Mucosa of descending colon (tissue), 3 donors: ENCODE measurements around the gene SASH1. TPM values are rescaled to one million over a fixed set of nuclear protein-coding genes. Genes with fewer than 3 reads are reported as not detected.

Source experiments
- ATAC-seq: fragments of 200-7000 bp; cut with Tn5 transposase; one replicate; pipeline ENCODE4 v1.9.1; 2020; ENCODE audit warnings: mild to moderate bottlenecking, moderate library complexity
- DNase-seq, 3 donors: peaks; one replicate each; pipeline ENCODE4 v3.0.0-alpha.2; 2020
- H3K36me3 ChIP-seq: fragments of 200-600 bp; one replicate; pipeline ENCODE4 v1.8.0; 2021; ENCODE audit warnings: low read depth, mild to moderate bottlenecking
- H3K4me1 ChIP-seq: fragments of 200-600 bp; one replicate; pipeline ENCODE4 v1.8.0; 2021; ENCODE audit warnings: low read depth, mild to moderate bottlenecking
- H3K4me3 ChIP-seq: fragments of 200-600 bp; one replicate; pipeline ENCODE4 v1.8.0; 2021; ENCODE audit warnings: mild to moderate bottlenecking
- H3K9me3 ChIP-seq: fragments of 200-600 bp; one replicate; pipeline ENCODE4 v1.8.0; 2021; ENCODE audit warnings: mild to moderate bottlenecking
- intact Hi-C, 2 donors: fragments of 100-400 bp; cut with DNase I in 1 of 2; cut with micrococcal nuclease in 1 of 2; formaldehyde crosslinking; loops; one replicate each; pipeline versions ENCODE4 v1.11.0 to v1.11.1; 2022; cut with DNase I, micrococcal nuclease
- total RNA-seq, 3 donors: library from RNA; stranded (reverse); fragmentation: NEBNext Ultra II Directional in 2 of 3; extraction: Animal tissue kit (Norgen Biotek cat#: 25700) in 2 of 3; gene quantifications; one replicate each; pipeline versions ENCODE4 v1.2.1 to v1.2.4, GENCODE V29; 2021 to 2023
- TF ChIP-seq, protein P1 (sequence below): fragments of 200-600 bp; IDR thresholded peaks from one replicate; pipeline ENCODE4 v1.8.0; 2022; ENCODE audit warnings: antibody characterized with exemption, mild to moderate bottlenecking
- donor health status: DM: no; HTN: no; CAD: no; lungs with moderate emphysema.
- donor health status: DM: no; HTN: no; CAD: no.
- donor health status: DM: no; HTN: yes; CAD: no.

The SASH1 gene
- total RNA-seq, 3 donors from 2014 or later, result 20.5 to 47.3 (median 22.9) TPM

DNA sequence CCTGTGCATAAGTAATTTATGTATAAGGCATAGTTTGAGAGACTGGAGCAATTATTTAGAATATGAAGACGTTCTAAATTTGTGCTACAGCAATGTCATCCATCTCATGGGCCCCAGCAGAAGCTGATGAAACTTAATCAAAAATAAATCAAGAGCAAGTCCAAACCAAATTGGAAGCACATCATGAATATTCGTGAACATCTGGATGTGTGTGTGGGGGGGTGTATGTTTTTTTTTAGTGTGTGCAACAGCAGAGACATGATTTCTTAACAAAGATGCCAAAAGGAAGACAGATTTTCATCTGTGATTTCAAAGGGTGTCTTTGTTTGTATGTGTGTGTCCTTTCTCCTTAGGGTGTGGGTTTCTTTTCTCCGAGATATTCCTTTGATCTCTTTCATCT lies 58.9 kb downstream of the SASH1 start:
- H3K36me3 ChIP-seq, result no peaks in the 10 kb centered on the region
- H3K4me1 ChIP-seq, result no peaks in the 10 kb centered on the region
- H3K9me3 ChIP-seq, result no peaks in the 10 kb centered on the region
- H3K4me3 ChIP-seq, result no peak overlapping the region
- TF ChIP-seq, protein P1, sequence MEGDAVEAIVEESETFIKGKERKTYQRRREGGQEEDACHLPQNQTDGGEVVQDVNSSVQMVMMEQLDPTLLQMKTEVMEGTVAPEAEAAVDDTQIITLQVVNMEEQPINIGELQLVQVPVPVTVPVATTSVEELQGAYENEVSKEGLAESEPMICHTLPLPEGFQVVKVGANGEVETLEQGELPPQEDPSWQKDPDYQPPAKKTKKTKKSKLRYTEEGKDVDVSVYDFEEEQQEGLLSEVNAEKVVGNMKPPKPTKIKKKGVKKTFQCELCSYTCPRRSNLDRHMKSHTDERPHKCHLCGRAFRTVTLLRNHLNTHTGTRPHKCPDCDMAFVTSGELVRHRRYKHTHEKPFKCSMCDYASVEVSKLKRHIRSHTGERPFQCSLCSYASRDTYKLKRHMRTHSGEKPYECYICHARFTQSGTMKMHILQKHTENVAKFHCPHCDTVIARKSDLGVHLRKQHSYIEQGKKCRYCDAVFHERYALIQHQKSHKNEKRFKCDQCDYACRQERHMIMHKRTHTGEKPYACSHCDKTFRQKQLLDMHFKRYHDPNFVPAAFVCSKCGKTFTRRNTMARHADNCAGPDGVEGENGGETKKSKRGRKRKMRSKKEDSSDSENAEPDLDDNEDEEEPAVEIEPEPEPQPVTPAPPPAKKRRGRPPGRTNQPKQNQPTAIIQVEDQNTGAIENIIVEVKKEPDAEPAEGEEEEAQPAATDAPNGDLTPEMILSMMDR, result no peak
- intact Hi-C loops, result no loop called here
- no peak for DNase-seq
- ATAC-seq, result no peak

DNA sequence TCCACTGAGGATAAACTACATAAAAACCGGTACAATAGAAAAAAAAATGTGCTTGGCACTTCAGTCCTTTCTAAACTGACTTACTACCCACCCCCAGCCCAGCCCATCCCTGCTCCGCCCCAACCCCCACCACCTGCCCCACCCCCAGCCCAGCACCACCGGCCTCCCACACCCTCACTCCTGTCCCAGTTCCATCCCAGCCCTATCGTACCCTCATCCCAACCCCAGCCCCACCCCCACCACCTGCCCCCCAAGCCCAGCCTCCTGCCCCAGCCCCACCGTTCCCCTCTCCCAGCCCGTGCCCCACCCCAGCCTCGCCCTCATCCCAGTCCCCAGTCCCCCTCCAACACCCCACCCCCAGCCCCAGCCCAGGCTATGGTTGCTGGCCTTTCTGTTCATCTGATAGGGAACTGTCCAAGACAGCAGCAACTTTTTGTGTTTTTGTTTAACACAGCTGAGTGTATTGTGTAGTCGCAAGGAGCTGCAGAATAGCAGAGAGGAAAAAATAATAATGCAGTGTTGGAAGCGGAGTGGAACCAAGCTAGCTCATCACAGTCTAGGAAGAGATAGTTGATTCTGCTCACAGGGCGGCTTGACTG lies 61.9 kb downstream of the SASH1 start:
- no peak for DNase-seq
- Histone ChIP-seq H3K4me3 (no peak overlapping the region), H3K9me3 (no peaks in the 10 kb centered on the region), H3K36me3 (no peaks in the 10 kb centered on the region), H3K4me1 (no peaks in the 10 kb centered on the region)
- ATAC-seq, result no peak
- TF ChIP-seq, protein P1, result no peak
- intact Hi-C loops, result no loop called here

DNA sequence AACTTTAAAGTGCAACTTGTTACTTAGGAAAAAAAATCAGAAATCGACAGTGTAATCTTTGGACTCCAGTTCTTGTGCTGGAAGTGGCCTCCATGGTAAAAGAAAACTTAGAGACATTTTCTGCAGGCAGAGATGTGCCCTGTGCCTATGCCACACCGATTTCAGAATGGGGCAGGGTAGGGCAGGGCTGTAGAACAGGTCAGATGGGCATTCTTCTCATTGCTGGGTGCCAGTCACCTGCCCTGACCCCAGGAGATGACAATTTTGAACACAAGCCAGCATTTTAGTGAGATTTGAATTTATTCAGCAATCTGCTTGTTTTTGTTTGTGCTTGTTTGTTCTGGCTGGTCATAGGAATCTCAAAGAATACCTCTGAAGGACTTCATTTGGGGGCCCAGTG lies 63.3 kb downstream of the SASH1 start:
- TF ChIP-seq, protein P1, result no peak
- H3K4me3 ChIP-seq, result no peak overlapping the region
- no peaks in the 10 kb centered on the region for H3K9me3 ChIP-seq
- H3K36me3 ChIP-seq, result no peaks in the 10 kb centered on the region
- DNase-seq (no peak), ATAC-seq (no peak)
- no peaks in the 10 kb centered on the region for H3K4me1 ChIP-seq
- intact Hi-C loops, result no loop called here

DNA sequence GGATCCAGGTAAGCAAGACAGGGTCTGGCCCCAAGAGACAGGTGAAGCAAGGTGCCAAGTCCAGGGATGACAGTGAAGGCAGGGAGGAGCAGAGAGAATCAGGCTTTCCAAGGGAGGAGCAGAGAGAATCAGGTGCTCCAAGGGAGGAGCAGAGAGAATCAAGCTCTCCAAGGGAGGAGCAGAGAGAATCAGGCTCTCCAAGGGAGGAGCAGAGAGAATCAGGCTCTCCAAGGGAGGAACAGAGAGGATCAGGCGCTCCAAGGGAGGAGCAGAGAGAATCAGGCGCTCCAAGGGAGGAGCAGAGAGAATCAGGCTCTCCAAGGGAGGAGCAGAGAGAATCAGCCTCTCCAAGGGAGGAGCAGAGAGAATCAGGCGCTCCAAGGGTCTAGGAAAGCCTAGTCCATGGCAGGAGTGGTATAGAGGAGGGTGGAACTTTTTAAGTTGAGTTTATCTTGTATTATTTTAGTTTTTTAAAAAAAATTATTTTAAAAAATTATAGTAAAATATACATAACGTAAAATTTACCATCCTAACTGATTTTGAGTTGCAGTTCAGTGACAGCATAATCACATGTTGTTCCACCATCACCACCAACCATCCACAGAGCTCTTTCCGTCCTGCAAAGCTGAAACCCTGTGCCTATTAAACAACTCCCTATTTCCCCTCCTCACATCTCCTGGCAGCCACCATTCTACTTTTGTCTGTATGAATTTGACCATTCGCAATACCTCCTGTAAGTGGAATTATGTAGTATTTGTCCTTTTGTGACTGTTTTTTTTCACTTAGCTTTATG lies 64.1 kb downstream of the SASH1 start:
- H3K4me1 ChIP-seq, result no peaks in the 10 kb centered on the region
- no peak overlapping the region for H3K4me3 ChIP-seq
- intact Hi-C loops, result no loop called here
- DNase-seq (no peak), ATAC-seq (no peak)
- H3K36me3 ChIP-seq, result no peaks in the 10 kb centered on the region
- H3K9me3 ChIP-seq, result no peaks in the 10 kb centered on the region
- TF ChIP-seq, protein P1, result no peak

DNA sequence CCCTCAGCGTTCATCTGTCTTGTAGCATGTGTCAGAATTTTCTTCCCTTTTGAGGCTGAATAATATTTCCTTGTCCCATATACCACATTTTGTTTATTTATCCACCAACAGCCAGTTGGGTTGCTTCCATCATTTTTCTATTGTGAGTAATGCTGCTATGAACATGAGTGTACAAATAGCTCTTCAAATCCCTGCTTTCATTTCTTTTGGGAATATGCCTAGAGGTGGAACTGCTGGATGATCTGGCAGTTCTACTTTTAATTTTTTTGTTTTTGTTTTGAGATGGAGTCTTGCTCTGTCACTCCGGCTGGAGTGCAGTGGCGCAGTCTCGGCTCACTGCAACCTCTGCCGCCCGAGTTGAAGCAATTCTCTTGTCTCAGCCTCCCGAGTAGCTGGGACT lies 64.7 kb downstream of the SASH1 start:
- H3K4me3 ChIP-seq, result no peak overlapping the region
- ATAC-seq (peak; percentile 14), DNase-seq (peak in 1 of 3 donors; percentile 22)
- no peaks in the 10 kb centered on the region for H3K36me3 ChIP-seq
- TF ChIP-seq, protein P1, result no peak
- intact Hi-C loops, result no loop called here
- H3K9me3 ChIP-seq, result no peaks in the 10 kb centered on the region
- no peaks in the 10 kb centered on the region for H3K4me1 ChIP-seq
